ENCODE measurements around the gene HLX.

HLX gene

GRCh38 chr1:220879076-220879508 lies at the start of gene HLX:
TSS of gene HLX (plus strand) at chr1:220879443. CDS start at chr1:220879858, 415 bp downstream.
- DNase-seq (ENCODE audit: low read depth, low spot score) = no peak

GRCh38 chr1:220833436-220833835 lies 45.8 kb upstream of the HLX start:
- DNase-seq (ENCODE audit: low read depth, low spot score) = no peak

GRCh38 chr1:220834155-220834870 lies 44.9 kb upstream of the HLX start:
- no peak for DNase-seq (ENCODE audit: low read depth, low spot score)

- no peak for DNase-seq (ENCODE audit: low read depth, low spot score)
These were observed 40.7 kb upstream of the HLX start for GRCh38 chr1:220838578-220838977.

GRCh38 chr1:220839474-220839873 lies 39.8 kb upstream of the HLX start:
- no peak for DNase-seq (ENCODE audit: low read depth, low spot score)

GRCh38 chr1:220841293-220841692 lies 38.0 kb upstream of the HLX start:
- no peak for DNase-seq (ENCODE audit: low read depth, low spot score)

GRCh38 chr1:220843481-220844011 lies 35.7 kb upstream of the HLX start:
- DNase-seq (ENCODE audit: low read depth, low spot score) = peak; percentile 11

- DNase-seq (ENCODE audit: low read depth, low spot score) = no peak
These were observed 26.8 kb upstream of the HLX start for GRCh38 chr1:220852408-220852807.

GRCh38 chr1:220872296-220872695 lies 6.9 kb upstream of the HLX start:
- DNase-seq (ENCODE audit: low read depth, low spot score) = no peak

- DNase-seq (ENCODE audit: low read depth, low spot score) = no peak
These were observed 6.2 kb upstream of the HLX start for GRCh38 chr1:220873087-220873486.

GRCh38 chr1:220873868-220874655 lies 5.2 kb upstream of the HLX start:
- no peak for DNase-seq (ENCODE audit: low read depth, low spot score)

- DNase-seq (ENCODE audit: low read depth, low spot score) = no peak
These were observed 4.0 kb upstream of the HLX start for GRCh38 chr1:220875260-220875659.

- no peak for DNase-seq (ENCODE audit: low read depth, low spot score)
These were observed 2.5 kb upstream of the HLX start for GRCh38 chr1:220876511-220877376.

GRCh38 chr1:220877377-220878095 lies 1.7 kb upstream of the HLX start:
- no peak for DNase-seq (ENCODE audit: low read depth, low spot score)

- no peak for DNase-seq (ENCODE audit: low read depth, low spot score)
These were observed 810 bp upstream of the HLX start for GRCh38 chr1:220878191-220879075.

- DNase-seq (ENCODE audit: low read depth, low spot score) = no peak
These were observed 492 bp downstream of the HLX start for GRCh38 chr1:220879509-220880361.

- DNase-seq (ENCODE audit: low read depth, low spot score) = no peak
These were observed 1.1 kb downstream of the HLX start for GRCh38 chr1:220880362-220880670.

GRCh38 chr1:220880726-220881506 lies 1.7 kb downstream of the HLX start:
- no peak for DNase-seq (ENCODE audit: low read depth, low spot score)

Data from brain pericyte (primary cell).